GM12878 (cell line): ENCODE data around the gene OSTC. TPM values are rescaled to one million over a fixed set of nuclear protein-coding genes. Genes with fewer than 3 reads are reported as not detected.

ENCODE experiments used
- ATAC-seq: fragments of 200-7000 bp; cut with Tn5 transposase; 3 replicates; pipeline ENCODE4 v1.9.1; 2020; ENCODE audit warnings: mild to moderate bottlenecking, moderate library complexity
- BruUV-seq: library from RNA; stranded (reverse); fragments of 400-500 nt; replicated peaks from 2 replicates; lab custom pipeline; 2021; lab: Mats Ljungman, UMichigan
- CTCF ChIA-PET: fragments of 300-600 bp; sonication (Branson Sonifier 250); formaldehyde crosslinking; extraction: SDS; loops from one replicate; lab custom pipeline; 2021; ENCODE audit warnings: inconsistent platforms; lab: Yijun Ruan, JAX
- POLR2A ChIA-PET: fragments of 350-600 bp; formaldehyde crosslinking; extraction: SDS; loops from one replicate; lab custom pipeline; 2021; ENCODE audit warnings: inconsistent platforms; lab: Charles Lee
- RAD21 ChIA-PET: fragments of 300-600 bp; sonication (Branson Sonifier 250); formaldehyde crosslinking; loops from one replicate; lab custom pipeline; 2023; ENCODE audit warnings: antibody characterized with exemption; ENCODE audit not compliant: unreplicated experiment; lab: Charles Lee
- SMC1A ChIA-PET: fragments of 300-600 bp; sonication (Branson Sonifier 250); formaldehyde crosslinking; loops from one replicate; lab custom pipeline; 2023; ENCODE audit not compliant: unreplicated experiment, uncharacterized antibody; lab: Charles Lee
- DNase-seq: peaks from one replicate; pipeline ENCODE4 v3.0.0-alpha.2; 2011; ENCODE audit warnings: low read depth, low spot score
- FAIRE-seq: peaks from 3 replicates; lab custom pipeline; 2011; peaks lifted over from hg19 to GRCh38; lab: Jason Lieb, UNC
- H2AFZ ChIP-seq: 2 replicates; pipeline ENCODE4 v1.6.0; 2011; ENCODE audit warnings: low read depth, low read length, control low read depth; ENCODE audit not compliant: control insufficient read depth
- H3K27ac ChIP-seq: 2 replicates; pipeline ENCODE4 v1.5.1; 2011; ENCODE audit warnings: control low read depth; ENCODE audit not compliant: control insufficient read depth, insufficient read depth
- H3K27me3 ChIP-seq, 2 experiments: replicated peaks in 1 of 2; 2 replicates each; pipeline versions ENCODE4 v1.6.0 to v1.6.1; 2011; ENCODE audit warnings: low read length in 1 of 2; ENCODE audit not compliant: control insufficient read depth in 2 of 2, insufficient read depth in 2 of 2
- H3K36me3 ChIP-seq, 2 experiments: 2 replicates each; pipeline ENCODE4 v1.5.1; 2011; ENCODE audit warnings: low read length in 1 of 2; ENCODE audit not compliant: control insufficient read depth in 2 of 2, insufficient read depth in 2 of 2
- H3K4me1 ChIP-seq: 2 replicates; pipeline ENCODE4 v1.6.1; 2011; ENCODE audit warnings: mild to moderate bottlenecking, low read length, moderate library complexity, mixed read lengths; ENCODE audit not compliant: control insufficient read depth, insufficient read depth
- H3K4me2 ChIP-seq: 2 replicates; pipeline ENCODE4 v1.6.0; 2011; ENCODE audit warnings: control low read depth; ENCODE audit not compliant: control insufficient read depth, insufficient read depth
- H3K4me3 ChIP-seq: fragments of 200-600 bp; sonication (generic); 2 replicates; pipeline ENCODE4 v1.5.1; 2016
- H3K79me2 ChIP-seq: 2 replicates; pipeline ENCODE4 v1.6.0; 2011; ENCODE audit warnings: low read length; ENCODE audit not compliant: control insufficient read depth, insufficient read depth
- H3K9ac ChIP-seq: 2 replicates; pipeline ENCODE4 v1.8.0; 2011; ENCODE audit warnings: low read length, control low read depth, mixed read lengths; ENCODE audit not compliant: control insufficient read depth, insufficient read depth
- H3K9me3 ChIP-seq: replicated peaks from 3 replicates; pipeline ENCODE4 v1.5.1; 2011; ENCODE audit warnings: mild to moderate bottlenecking, low read length; ENCODE audit not compliant: control insufficient read depth, insufficient read depth
- H4K20me1 ChIP-seq: 2 replicates; pipeline ENCODE4 v1.6.0; 2011; ENCODE audit not compliant: control insufficient read depth, insufficient read depth
- HCFC1 ChIP-seq: fragments of 150-350 bp; IDR thresholded peaks from 2 replicates; pipeline ENCODE4 v1.6.1; 2014; ENCODE audit warnings: low read length
- KDM1A ChIP-seq: fragments of 200-600 bp; sonication (generic); IDR thresholded peaks from 2 replicates; pipeline ENCODE4 v1.6.1; 2016; ENCODE audit warnings: borderline replicate concordance
- NKRF ChIP-seq: fragments of 450-650 bp; conservative IDR thresholded peaks from 2 replicates; pipeline ENCODE4 v1.6.1; 2017; ENCODE audit warnings: mild to moderate bottlenecking, moderate library complexity
- POLR2AphosphoS5 ChIP-seq: IDR thresholded peaks from 2 replicates; pipeline ENCODE4 v1.6.1; 2011; ENCODE audit warnings: mild to moderate bottlenecking, low read length, inconsistent platforms
- POU2F2 ChIP-seq: IDR thresholded peaks from 3 replicates; pipeline ENCODE4 v1.6.1; 2011; ENCODE audit warnings: low read depth, mild to moderate bottlenecking, low read length, borderline replicate concordance
- TCF3 ChIP-seq: IDR thresholded peaks from 2 replicates; pipeline ENCODE4 v1.6.1; 2012; ENCODE audit warnings: low read depth, mild to moderate bottlenecking, low read length, borderline replicate concordance; ENCODE audit not compliant: insufficient read depth
- ZNF217 ChIP-seq: fragments of 450-650 bp; IDR thresholded peaks from 2 replicates; pipeline ENCODE4 v1.6.1; 2017; ENCODE audit warnings: antibody characterized with exemption, mild to moderate bottlenecking
- ZZZ3 ChIP-seq: IDR thresholded peaks from 2 replicates; pipeline ENCODE4 v1.6.1; 2011; ENCODE audit warnings: low read depth; ENCODE audit not compliant: control insufficient read depth, insufficient read length
- WGBS: methylation state at CpG from one replicate; pipeline ENCODE4 v1.1.6; 2016; ENCODE audit warnings: low lambda C conversion rate; ENCODE audit not compliant: insufficient replicate concordance, insufficient coverage; ENCODE audit errors: missing lambda C conversion rate; 5-methylcytosine and 5-hydroxymethylcytosine counted together
- in situ Hi-C: fragments of 300-500 bp; cut with MboI; formaldehyde crosslinking; loops from 9 replicates; pipeline ENCODE4 v1.14.3; 2018; ENCODE audit warnings: mixed read lengths
- intact Hi-C: fragments of 100-400 bp; cut with micrococcal nuclease; formaldehyde crosslinking; loops from one replicate; pipeline ENCODE4 v1.14.2; 2022; ENCODE audit not compliant: unreplicated experiment
- polyA plus RNA-seq, 11 experiments: library from polyadenylated mRNA; depleted of rRNA in 4 of 11; unstranded in 6 of 11; stranded (reverse) in 5 of 11; fragments of >200 nt; fragmentation: Nextera tagmentation in 4 of 11; fragmentation: Illumina TruSeq in 1 of 11; extraction: Ambion mirVana in 4 of 11; extraction: Trizol in 1 of 11; gene quantifications; 1 replicate in 1 of 11; 2 replicates in 10 of 11; pipeline versions ENCODE4 v1.2.1 to v1.2.3, GENCODE V29; 2011 to 2016; ENCODE audit warnings: inconsistent platforms in 2 of 11, missing spikeins in 2 of 11, low read depth in 1 of 11
- total RNA-seq, 4 experiments: library from RNA; depleted of rRNA in 3 of 4; stranded (reverse); fragments of >200 nt in 3 of 4; fragmentation: Illumina TruSeq in 1 of 4; extraction: Trizol in 1 of 4; gene quantifications; 2 replicates each; pipeline versions ENCODE4 v1.2.1 to v1.2.3, GENCODE V29; 2013 to 2021

Gene OSTC
- total and polyA plus RNA-seq, 10 of the 15 experiments (the other 5 are each of a cell fraction or from before 2014, with no cell fraction given), result 106 to 681 (median 181) TPM

GRCh38 chr4:108626056-108626455, 24.3 kb upstream of the OSTC start:
- 100% methylated on average over 1 of the region's 1 CpG for WGBS
- H3K4me2 ChIP-seq, result no peak overlapping the region
- intact Hi-C loops (no loop called here), in situ Hi-C loops (no loop called here)
- DNase-seq (no peak), FAIRE-seq (no peak), ATAC-seq (no peak)
- peaks cover 9 to 62% of the 10 kb centered on the region in 2 experiments for H3K36me3 ChIP-seq
- no peak overlapping the region for H3K27ac ChIP-seq
- H4K20me1 ChIP-seq, result peaks cover 4% of the 10 kb centered on the region; the same call in 1 of the 2 replicates
- ChIA-PET POLR2A (interaction anchor here (1.3 kb wide), 1 partner anchor 24 kb away, joined by 3 read pairs; no protein-coding TSS in a partner anchor), SMC1A (no interaction called here), RAD21 (no interaction called here), CTCF (no interaction called here)
- BruUV-seq, result no TSS peak
- H2AFZ ChIP-seq, result no peak overlapping the region
- H3K27me3 ChIP-seq, result no peaks in the 10 kb centered on the region
- peaks cover 8% of the 10 kb centered on the region; the same call in 1 of the 2 replicates for H3K4me1 ChIP-seq
- no peak for TF ChIP-seq NKRF
- no peak for TF ChIP-seq POU2F2
- no peak for TF ChIP-seq ZNF217
- no peak for TF ChIP-seq HCFC1
- no peak for TF ChIP-seq KDM1A
- TF ChIP-seq ZZZ3, result no peak
- no peak for TF ChIP-seq TCF3
- peak; percentile 60 for TF ChIP-seq POLR2AphosphoS5
- H3K4me3 ChIP-seq, result no peak overlapping the region
- no peaks in the 10 kb centered on the region for H3K9me3 ChIP-seq
- H3K9ac ChIP-seq, result no peak overlapping the region
- peaks cover 41% of the 10 kb centered on the region for H3K79me2 ChIP-seq
